ENCODE data around the gene ATG9A.
"Not testable (repeated sequence)": the region's sequence is repeated elsewhere in the genome, so short reads cannot be mapped to it uniquely, and the experiment has no call there.

Gene ATG9A

DNA sequence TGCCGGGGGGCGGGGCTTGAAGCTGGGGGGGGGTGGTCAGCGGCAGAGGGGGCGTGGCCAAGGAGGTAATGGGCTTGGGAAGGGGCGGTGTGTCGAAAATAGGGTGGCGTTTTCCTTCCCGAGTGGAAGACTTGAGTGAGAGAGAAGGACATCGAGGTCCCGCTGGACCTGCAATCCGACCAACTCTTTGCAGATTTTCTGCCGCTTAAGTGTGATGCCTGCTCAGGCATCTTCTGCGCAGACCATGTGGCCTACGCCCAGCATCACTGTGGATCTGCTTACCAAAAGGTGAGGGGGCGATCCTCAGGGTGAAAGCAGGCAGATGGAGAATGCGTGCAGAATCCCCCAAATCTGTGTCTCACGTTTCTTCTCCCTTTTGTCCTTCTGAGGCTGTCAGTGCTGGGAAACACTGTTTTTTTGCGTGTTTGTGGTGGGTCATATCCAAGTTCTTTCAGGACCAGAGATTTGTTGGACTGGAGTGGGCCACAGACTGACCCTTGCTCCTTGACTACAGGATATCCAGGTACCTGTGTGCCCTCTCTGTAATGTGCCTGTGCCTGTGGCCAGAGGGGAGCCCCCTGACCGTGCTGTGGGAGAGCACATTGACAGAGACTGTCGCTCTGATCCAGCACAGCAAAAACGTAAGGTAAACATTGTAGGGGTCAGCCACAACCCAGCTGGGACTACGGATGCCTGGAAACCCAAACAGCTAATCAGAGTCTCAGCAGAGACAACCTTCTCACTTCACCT lies 22.1 kb downstream of the ATG9A start:
- no peak for DNase-seq (ENCODE audit: low read depth in 2 of 2)

DNA sequence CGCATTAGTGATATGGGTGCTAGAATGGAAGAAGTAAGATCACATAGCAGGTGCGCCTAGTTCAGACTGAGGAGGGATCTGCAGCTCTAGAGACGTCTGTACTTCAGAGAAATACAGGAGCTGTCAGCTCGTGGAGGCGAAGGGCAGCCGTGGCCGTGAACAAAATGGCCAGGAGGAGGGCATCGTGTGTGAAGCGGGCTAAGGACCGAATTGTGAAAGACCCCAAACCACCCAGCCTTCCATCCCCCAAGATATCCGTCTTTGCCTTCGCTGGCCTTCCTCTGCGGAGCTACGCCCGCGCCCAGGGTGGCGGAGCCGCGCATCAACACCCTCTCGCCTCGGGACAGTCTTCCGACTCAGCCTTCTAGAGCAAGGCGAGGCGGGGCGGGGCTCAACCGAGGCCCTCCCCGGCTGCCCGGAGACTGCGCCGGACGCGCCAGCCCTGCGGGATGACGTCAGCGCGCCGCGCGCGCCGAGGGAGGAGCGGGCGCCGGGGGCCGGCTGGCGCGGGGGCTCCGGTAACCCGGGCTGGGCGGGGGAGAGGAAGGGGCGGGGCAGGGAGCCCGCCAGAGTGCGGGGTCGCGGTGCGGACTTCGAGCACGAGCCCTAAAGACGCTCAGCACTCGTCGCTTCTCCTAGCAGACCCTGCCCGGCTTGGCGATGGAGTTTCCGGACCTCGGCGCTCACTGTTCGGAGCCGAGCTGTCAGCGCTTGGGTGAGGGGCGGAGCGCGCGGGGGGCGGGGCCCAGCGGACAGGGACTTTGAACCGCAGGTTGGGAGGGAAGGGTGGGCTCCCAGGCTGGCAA lies 22.9 kb downstream of the ATG9A start, which contains the start of gene ZFAND2B:
TSS of gene ZFAND2B (plus strand) at position 455 of the 806 bp plus-strand sequence. CDS start at position 661, 206 bp downstream.
- peak; percentile 88 to 93 for DNase-seq (ENCODE audit: low read depth in 2 of 2)

GRCh38 chr2:219205981-219206327 lies 23.5 kb downstream of the ATG9A start:
- no peak for DNase-seq (ENCODE audit: low read depth in 2 of 2)

DNA sequence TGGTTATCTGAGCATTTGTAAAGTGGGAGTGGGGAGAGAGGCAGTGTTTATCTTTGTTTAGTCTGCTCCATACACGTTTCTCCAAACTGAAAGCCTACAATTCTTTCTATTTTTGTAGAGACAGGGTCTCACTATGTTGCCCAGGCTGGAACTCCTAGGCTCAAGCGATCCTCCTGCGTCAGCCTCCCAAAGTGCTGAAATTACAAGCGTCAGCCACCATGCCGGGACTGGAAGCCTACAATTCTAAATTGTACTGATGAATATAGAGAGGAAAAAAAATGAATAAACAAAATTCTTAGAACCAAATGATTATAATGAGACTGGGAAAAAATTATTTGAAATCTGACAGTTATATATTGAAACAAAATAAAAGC lies 24.3 kb downstream of the ATG9A start:
- DNase-seq (ENCODE audit: low read depth in 2 of 2) = no peak

DNA sequence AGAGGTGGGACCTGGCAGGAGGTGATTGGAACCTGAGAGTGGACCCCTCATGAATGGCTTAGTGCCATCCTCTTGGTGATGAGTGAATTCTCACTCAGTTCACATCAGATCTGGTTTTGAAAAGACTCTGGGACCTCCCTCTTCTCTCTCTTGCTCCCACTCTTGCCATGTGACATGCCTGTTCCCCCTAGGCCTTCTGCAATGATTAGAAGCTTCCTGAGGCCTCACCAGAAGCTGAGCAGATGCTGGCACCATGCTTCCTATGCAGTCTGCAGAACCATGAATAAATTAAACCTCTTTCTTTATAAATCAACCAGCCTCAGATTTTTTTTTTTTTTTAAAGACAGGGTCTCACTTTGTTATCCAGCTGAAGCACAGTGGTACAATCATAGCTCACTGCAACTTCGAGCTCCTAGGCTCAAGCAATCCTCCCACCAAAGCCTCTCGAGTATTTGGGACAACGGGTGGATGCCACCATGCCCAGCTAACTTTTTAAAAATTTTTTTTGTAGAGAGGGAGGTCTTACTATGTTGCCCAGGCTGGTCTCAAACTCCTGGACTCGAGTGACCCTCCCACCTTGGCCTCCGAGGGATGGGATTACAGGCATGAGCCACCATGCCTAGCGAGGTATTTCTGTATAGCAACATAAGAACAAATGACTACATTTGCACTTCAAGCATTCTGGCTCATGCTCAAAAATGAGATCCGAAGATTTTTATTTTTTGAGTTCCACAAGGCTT lies 24.8 kb downstream of the ATG9A start:
- DNase-seq (ENCODE audit: low read depth in 2 of 2) = no peak

- not testable (repeated sequence) for DNase-seq (ENCODE audit: low read depth in 2 of 2)
Measured at GRCh38 chr2:219201331-219201730, 28.1 kb downstream of the ATG9A start.

DNA sequence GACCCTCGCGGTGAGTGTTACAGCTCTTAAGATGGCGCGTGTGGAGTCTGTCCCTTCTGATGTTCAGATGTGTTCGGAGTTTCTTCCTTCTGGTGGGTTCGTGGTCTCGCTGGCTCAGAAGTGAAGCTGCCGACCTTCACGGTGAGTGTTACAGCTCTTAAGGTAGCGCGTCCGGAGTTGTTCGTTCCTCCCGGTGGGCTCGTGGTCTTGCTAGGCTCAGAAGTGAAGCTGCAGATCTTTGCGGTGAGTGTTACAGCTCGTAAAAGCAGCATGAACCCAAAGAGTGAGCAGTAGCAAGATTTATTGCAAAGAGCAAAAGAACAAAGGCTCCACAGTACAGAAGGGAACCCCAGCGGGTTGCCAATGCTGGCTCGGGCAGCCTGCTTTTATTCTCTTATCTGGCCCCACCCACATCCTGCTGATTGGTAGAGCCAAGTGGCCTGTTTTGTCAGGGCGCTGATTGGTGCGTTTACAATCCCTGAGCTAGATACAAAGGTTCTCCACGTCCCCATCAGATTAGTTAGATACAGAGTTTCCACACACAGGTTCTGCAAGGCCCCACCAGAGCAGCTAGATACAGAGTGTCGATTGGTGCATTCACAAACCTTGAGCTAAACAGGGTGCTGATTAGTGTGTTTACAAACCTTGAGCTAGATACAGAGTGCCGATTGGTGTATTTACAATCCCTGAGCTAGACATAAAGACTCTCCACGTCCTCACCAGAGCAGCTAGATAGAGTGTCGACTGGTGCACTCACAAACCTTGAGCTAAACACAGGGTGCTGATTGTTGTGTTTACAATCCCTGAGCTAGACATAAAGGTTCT lies 28.7 kb downstream of the ATG9A start:
- DNase-seq (ENCODE audit: low read depth in 2 of 2) = not testable (repeated sequence)

GRCh38 chr2:219199470-219200211 lies 29.8 kb downstream of the ATG9A start:
- no peak for DNase-seq (ENCODE audit: low read depth in 2 of 2)

- no peak for DNase-seq (ENCODE audit: low read depth in 2 of 2)
Measured at GRCh38 chr2:219198974-219199373, 30.5 kb downstream of the ATG9A start.

- no peak for DNase-seq (ENCODE audit: low read depth in 2 of 2)
Measured at GRCh38 chr2:219197388-219197787, 32.0 kb downstream of the ATG9A start.

DNA sequence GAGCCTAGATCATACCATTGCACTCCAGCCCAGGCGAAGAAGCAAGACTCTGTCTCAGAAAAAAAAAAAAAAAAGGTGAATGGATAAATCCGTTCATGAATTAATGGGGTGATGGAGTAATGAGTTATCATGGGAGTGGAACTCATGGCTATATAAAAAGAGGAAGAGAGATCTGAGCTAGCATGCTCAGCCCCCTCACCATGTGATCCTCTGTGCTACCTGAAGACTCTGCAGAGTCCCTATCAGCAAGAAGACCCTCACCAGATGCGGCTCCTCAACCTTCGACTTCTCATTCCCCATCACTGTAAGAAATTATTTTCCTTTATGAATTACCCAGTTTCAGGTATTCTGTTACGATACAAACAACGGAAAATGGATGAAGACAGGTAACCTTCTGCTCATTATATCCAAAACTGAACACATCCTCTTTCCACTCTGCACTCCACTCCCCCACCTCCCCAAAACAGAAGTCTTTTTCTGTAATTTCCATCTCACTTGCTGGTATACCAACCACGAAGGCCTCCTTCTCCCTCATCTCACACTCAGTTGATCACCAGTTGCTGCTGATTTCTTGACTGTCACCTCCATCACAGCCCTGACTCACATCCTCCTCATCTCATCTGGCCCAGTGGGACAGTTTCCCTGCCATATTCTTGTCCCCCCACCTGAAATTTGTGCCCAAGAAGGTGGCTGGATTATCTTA lies 42.5 kb downstream of the ATG9A start:
- DNase-seq (ENCODE audit: low read depth in 2 of 2) = no peak

DNA sequence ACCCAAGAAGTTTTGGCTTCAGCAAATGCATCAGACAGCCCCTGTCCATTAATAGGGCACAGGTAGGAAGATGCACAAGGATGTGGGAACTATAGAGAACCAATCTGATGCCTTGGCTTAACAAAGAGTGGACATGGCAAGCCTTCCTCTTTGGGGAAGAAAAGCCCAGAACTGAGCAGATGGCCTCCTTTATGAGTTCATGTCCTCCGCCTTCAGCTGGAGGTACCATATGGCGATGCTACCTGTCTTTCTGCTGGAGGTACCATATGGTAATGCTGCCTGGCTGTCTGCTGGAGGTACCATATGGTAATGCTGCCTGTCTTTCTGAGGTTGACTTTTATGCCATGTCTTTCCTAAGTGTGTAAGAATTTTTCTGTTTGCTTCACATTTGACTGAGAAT lies 45.3 kb downstream of the ATG9A start:
- no peak for DNase-seq (ENCODE audit: low read depth in 2 of 2)

GRCh38 chr2:219183151-219183772 lies 46.2 kb downstream of the ATG9A start:
- DNase-seq (ENCODE audit: low read depth in 2 of 2) = no peak

DNA sequence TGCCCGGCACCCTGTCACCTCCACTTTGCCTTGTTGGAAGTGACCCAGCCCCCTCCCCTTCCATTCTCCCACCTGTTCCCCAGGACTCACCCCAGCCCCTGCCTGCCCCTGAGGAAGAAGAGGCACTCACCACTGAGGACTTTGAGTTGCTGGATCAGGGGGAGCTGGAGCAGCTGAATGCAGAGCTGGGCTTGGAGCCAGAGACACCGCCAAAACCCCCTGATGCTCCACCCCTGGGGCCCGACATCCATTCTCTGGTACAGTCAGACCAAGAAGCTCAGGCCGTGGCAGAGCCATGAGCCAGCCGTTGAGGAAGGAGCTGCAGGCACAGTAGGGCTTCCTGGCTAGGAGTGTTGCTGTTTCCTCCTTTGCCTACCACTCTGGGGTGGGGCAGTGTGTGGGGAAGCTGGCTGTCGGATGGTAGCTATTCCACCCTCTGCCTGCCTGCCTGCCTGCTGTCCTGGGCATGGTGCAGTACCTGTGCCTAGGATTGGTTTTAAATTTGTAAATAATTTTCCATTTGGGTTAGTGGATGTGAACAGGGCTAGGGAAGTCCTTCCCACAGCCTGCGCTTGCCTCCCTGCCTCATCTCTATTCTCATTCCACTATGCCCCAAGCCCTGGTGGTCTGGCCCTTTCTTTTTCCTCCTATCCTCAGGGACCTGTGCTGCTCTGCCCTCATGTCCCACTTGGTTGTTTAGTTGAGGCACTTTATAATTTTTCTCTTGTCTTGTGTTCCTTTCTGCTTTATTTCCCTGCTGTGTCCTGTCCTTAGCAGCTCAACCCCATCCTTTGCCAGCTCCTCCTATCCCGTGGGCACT lies 46.9 kb downstream of the ATG9A start:
- no peak for DNase-seq (ENCODE audit: low read depth in 2 of 2)

- DNase-seq (ENCODE audit: low read depth in 2 of 2) = no peak
Measured at GRCh38 chr2:219181531-219181930, 47.9 kb downstream of the ATG9A start.

DNA sequence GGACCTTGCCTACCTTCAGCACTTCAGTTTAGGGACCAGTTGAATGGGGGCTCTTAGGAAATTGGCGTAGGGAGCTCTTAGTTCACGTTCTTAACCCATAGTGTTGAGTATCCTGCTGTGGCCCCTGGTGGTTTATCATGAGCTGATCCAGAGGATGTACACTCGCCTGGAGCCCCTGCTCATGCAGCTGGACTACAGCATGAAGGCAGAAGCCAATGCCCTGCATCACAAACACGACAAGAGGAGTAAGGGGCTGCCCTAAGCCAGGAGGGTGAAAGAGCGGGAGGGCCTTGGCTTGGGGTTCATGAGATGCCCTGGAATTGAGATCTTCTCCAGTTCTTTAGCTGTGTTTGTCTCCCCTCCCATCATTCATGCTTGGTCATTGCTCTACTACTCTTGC lies 48.5 kb downstream of the ATG9A start:
- DNase-seq (ENCODE audit: low read depth in 2 of 2) = no peak

GRCh38 chr2:219179601-219180465 lies 49.6 kb downstream of the ATG9A start:
- no peak for DNase-seq (ENCODE audit: low read depth in 2 of 2)
